GM12801 (cell line): Measurements from ENCODE around the gene TMEM144.

Source experiments
- TF ChIP-seq, protein P1 (sequence below): IDR thresholded peaks from one replicate; pipeline ENCODE4 v1.5.1; 2011; ENCODE audit warnings: control low read depth; ENCODE audit not compliant: insufficient read length; ENCODE audit errors: extremely low read depth

Gene TMEM144

DNA sequence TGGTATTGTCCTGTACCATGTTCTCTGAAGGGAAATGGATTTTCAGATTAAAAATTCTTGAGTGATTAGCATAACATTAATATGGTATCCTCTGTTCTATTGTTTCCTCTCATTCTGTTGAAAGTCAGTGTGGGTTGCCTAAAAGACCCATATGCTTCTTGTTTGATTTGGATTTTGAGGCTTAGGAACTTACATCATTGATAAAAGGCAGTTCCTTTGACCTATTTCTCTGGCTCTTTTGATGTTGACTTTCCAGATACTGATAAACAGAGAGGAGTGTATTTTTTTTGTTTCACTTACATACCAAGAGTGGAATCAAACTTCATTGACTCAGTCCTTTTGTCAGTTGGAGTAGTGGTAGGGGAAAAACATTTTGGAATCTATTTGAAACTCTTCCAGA lies 32.8 kb downstream of the TMEM144 start:
- TF ChIP-seq, protein P1, sequence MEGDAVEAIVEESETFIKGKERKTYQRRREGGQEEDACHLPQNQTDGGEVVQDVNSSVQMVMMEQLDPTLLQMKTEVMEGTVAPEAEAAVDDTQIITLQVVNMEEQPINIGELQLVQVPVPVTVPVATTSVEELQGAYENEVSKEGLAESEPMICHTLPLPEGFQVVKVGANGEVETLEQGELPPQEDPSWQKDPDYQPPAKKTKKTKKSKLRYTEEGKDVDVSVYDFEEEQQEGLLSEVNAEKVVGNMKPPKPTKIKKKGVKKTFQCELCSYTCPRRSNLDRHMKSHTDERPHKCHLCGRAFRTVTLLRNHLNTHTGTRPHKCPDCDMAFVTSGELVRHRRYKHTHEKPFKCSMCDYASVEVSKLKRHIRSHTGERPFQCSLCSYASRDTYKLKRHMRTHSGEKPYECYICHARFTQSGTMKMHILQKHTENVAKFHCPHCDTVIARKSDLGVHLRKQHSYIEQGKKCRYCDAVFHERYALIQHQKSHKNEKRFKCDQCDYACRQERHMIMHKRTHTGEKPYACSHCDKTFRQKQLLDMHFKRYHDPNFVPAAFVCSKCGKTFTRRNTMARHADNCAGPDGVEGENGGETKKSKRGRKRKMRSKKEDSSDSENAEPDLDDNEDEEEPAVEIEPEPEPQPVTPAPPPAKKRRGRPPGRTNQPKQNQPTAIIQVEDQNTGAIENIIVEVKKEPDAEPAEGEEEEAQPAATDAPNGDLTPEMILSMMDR, result no peak

DNA sequence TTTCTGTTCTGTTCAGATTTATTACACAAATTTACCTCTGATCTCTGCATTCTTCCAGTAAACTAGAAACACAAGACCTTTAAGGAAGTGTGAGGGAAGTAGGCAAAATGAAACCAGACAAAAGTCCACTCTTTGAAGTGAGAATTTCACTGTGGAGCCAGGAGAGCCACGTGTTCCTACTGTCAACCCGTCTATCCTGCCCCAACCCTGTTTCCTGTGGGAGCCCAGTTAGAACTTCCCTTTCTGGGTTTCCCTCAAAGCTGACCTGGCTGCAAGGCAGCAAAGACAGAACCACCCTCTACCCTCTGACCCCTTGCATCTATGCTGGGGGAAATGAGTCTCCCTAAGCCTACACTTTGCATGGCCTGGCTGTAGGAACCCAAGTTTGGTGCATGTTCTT lies 40.0 kb downstream of the TMEM144 start:
- TF ChIP-seq, protein P1, result no peak

DNA sequence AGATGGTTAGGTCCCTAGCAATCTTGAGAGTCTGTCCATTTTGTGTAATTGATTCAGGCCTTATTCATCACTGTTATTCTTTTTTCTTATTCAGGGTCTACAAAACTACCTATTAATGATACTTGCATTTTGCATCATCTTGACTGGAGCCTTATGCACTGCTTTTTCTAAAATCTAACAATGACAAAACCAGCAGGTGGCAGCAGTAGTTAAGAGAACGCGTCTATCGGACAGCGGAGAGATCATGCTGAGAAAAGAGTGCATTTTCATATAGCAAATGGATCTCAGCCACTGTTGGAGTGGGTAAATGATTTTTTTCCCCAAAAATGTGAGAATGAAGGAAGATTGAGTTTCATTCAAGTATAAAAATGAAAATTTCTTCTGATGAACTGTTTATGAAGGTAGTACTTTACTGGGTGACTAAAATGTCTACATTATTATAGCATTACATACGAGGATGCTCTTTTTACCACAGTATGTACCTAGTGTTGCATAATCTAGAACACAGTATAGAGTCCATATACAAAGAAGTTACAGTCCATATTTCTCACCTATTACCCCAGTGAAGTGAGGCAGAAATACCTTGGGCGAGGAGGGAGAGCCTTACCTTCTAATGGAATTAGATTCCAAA lies 43.2 kb downstream of the TMEM144 start:
- TF ChIP-seq, protein P1, result no peak

DNA sequence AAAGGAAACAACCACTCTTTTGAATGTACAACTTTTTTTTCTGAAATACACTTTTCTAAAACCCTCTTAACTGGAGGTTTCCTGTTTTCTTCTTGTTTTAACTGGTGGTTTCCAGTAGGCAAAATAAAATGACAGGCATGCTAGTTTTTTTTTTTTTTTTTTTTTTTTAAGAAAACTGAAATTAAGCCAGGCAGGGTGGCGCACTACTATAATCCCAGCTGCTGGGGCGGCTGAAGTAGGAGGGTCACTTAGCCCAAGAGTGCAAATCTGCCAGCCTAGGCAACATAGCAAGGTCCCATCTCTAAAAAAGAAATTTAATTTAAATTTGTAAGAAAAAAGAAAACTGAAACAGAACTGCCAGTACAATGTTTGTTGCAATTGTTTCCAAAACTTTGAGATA lies 44.0 kb downstream of the TMEM144 start:
- TF ChIP-seq, protein P1, result no peak

DNA sequence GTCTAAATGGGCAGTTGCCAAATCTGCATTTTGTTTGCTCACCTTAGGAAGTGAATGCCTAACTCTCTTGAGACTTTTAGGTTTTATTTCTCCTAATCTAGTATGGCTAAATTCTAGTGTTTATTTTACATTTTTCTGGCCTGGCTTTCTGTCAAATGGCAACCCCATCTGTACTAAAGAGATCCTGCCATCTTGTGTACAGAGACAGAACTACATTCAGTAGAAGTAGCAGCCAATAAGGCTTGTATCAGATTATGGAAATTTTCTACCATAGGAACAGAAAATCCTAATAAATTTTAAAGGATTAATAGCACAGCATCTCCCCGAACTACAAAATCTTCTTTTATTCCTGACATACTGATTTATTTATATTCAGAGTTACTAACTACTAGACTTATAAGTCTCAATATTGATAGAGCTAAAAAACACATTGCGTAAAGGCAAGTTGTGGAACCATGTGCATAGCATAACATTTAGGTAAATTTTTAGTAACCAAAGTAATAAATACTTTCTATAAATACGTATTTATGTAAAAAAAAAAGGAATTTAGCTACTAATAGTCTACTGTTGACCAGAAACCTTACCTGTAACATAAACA lies 45.5 kb downstream of the TMEM144 start:
- TF ChIP-seq, protein P1, result no peak

DNA sequence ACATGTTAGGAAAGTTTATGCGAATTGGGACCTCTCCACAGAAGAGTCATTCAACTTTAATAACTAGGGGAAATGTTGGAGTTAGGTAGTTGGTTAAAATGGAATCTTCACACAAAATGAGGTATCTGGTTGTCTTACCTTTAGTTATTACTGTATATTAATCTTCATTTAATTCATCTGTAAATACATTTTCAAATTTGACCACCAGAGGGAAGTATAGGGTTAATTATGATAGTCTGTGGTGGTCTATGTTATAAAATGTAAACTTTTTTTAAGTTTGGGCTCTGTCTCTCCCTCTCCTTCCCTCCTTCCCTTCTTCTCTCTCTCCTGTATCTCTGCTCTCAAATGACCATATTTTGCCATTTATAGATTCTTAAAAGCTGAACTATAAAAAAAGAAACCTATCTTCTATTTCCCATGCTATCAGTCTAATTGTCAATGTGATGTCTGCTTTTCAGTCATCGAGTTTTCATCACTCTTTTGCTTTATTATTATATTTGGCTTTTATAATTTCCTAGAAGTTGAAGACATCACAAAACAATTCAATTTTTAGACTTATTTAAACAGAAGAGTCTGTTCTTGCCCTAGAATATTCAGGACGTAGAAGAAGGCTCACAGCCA lies 49.8 kb downstream of the TMEM144 start:
- TF ChIP-seq, protein P1, result no peak

DNA sequence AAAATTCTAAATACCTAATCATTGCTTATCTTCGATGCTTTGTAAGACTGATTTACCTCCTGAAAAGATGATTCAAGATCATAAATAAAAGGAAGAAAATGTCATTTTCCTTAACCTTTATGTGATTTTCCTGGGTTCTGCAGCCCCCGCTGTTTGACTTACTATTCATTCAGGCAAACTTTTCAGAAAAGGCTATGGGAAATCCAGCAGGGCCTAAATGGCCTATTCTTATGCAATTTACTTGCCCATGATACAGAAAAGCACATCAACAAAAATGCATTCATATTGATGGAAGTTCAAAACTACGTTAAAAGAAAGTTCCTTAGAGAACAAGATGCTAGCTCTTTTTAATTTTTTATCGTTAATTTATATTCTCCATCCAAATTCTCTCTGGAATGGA lies 51.2 kb downstream of the TMEM144 start:
- TF ChIP-seq, protein P1, result no peak
